ENCODE data around the gene MRPL49. TPM values are rescaled to one million over a fixed set of nuclear protein-coding genes. Genes with fewer than 3 reads are reported as not detected.
"Not testable (repeated sequence)": the region's sequence is repeated elsewhere in the genome, so short reads cannot be mapped to it uniquely, and the experiment has no call there.

MRPL49 gene
- polyA plus RNA-seq, 4 donors = 61.8 to 66.5 (median 64.0) TPM

- peak; percentile 95 to 98 (median 97) for DNase-seq (ENCODE audit: low read depth in 4 of 4, low spot score in 3 of 4)
These were observed 4.7 kb upstream of the MRPL49 start, which contains the start of gene ZNHIT2 for GRCh38 chr11:65117206-65118096. ZNHIT2 (minus strand) TSS chr11:65117701; CDS start chr11:65117653, 48 bp downstream.

GRCh38 chr11:65118097-65118837 is 3.9 kb upstream of the MRPL49 start:
- no peak for DNase-seq (ENCODE audit: low read depth in 4 of 4, low spot score in 3 of 4)

- not testable (repeated sequence) for DNase-seq (ENCODE audit: low read depth in 4 of 4, low spot score in 3 of 4)
These were observed 3.0 kb upstream of the MRPL49 start for GRCh38 chr11:65118891-65119669.

GRCh38 chr11:65119670-65119995 is 2.5 kb upstream of the MRPL49 start:
- no peak for DNase-seq (ENCODE audit: low read depth in 4 of 4, low spot score in 3 of 4)

- no peak for DNase-seq (ENCODE audit: low read depth in 4 of 4, low spot score in 3 of 4)
These were observed 1.3 kb upstream of the MRPL49 start for GRCh38 chr11:65120831-65121230.

- DNase-seq (ENCODE audit: low read depth in 4 of 4, low spot score in 3 of 4) = no peak
These were observed 665 bp upstream of the MRPL49 start for GRCh38 chr11:65121447-65121864.

GRCh38 chr11:65124480-65125196 is 2.5 kb downstream of the MRPL49 start:
- DNase-seq (ENCODE audit: low read depth in 4 of 4, low spot score in 3 of 4) = no peak

GRCh38 chr11:65125197-65126056 is 3.3 kb downstream of the MRPL49 start:
- DNase-seq (ENCODE audit: low read depth in 4 of 4, low spot score in 3 of 4) = no peak

- DNase-seq (ENCODE audit: low read depth in 4 of 4, low spot score in 3 of 4) = no peak
These were observed 4.6 kb downstream of the MRPL49 start for GRCh38 chr11:65126624-65127274.

- no peak for DNase-seq (ENCODE audit: low read depth in 4 of 4, low spot score in 3 of 4)
These were observed 5.5 kb downstream of the MRPL49 start for GRCh38 chr11:65127473-65128181.

- no peak for DNase-seq (ENCODE audit: low read depth in 4 of 4, low spot score in 3 of 4)
These were observed 6.3 kb downstream of the MRPL49 start for GRCh38 chr11:65128182-65129145.

GRCh38 chr11:65129649-65130441 is 7.7 kb downstream of the MRPL49 start:
- no peak for DNase-seq (ENCODE audit: low read depth in 4 of 4, low spot score in 3 of 4)

GRCh38 chr11:65130631-65131416 is 8.7 kb downstream of the MRPL49 start:
- no peak for DNase-seq (ENCODE audit: low read depth in 4 of 4, low spot score in 3 of 4)

GRCh38 chr11:65131417-65131776 is 9.3 kb downstream of the MRPL49 start:
- DNase-seq (ENCODE audit: low read depth in 4 of 4, low spot score in 3 of 4) = no peak

- no peak for DNase-seq (ENCODE audit: low read depth in 4 of 4, low spot score in 3 of 4)
These were observed 9.7 kb downstream of the MRPL49 start for GRCh38 chr11:65131895-65132237.
